Hepatocyte (in vitro differentiated cells): ENCODE data around the gene SWAP70. TPM values are rescaled to one million over a fixed set of nuclear protein-coding genes. Genes with fewer than 3 reads are reported as not detected.

ENCODE experiments used
- DNase-seq: peaks from one replicate; pipeline ENCODE4 v3.0.0-alpha.2; 2016; ENCODE audit warnings: low spot score
- H2AFZ ChIP-seq: fragments of 200-600 bp; sonication (generic); 2 replicates; pipeline ENCODE4 v1.6.0; 2016; ENCODE audit warnings: antibody characterized with exemption, mild to moderate bottlenecking
- H3K27ac ChIP-seq: fragments of 200-600 bp; sonication (generic); 2 replicates; pipeline ENCODE4 v1.5.1; 2016; ENCODE audit warnings: mild to moderate bottlenecking
- H3K27me3 ChIP-seq: fragments of 200-600 bp; sonication (generic); 2 replicates; pipeline ENCODE4 v1.6.1; 2016
- H3K36me3 ChIP-seq: fragments of 200-600 bp; sonication (generic); replicated peaks from 2 replicates; pipeline ENCODE4 v1.5.1; 2016; ENCODE audit warnings: low read depth; ENCODE audit not compliant: insufficient read depth
- H3K4me1 ChIP-seq: fragments of 200-600 bp; sonication (generic); 2 replicates; pipeline ENCODE4 v1.5.1; 2016; ENCODE audit warnings: mild to moderate bottlenecking, moderate library complexity; ENCODE audit not compliant: insufficient read depth
- H3K4me2 ChIP-seq: fragments of 200-600 bp; sonication (generic); 2 replicates; pipeline ENCODE4 v1.6.0; 2016
- H3K4me3 ChIP-seq: fragments of 200-600 bp; sonication (generic); 2 replicates; pipeline ENCODE4 v1.5.1; 2016; ENCODE audit warnings: mild to moderate bottlenecking
- H3K79me2 ChIP-seq: fragments of 200-600 bp; sonication (generic); 2 replicates; pipeline ENCODE4 v1.6.0; 2017; ENCODE audit warnings: mild to moderate bottlenecking
- H3K9me2 ChIP-seq: fragments of 200-600 bp; sonication (generic); replicated peaks from 2 replicates; pipeline ENCODE4 v1.6.0; 2017; ENCODE audit warnings: mild to moderate bottlenecking; ENCODE audit not compliant: insufficient read depth
- H3K9me3 ChIP-seq: fragments of 200-600 bp; sonication (generic); 2 replicates; pipeline ENCODE4 v1.5.1; 2016; ENCODE audit warnings: low read depth, mild to moderate bottlenecking
- H4K20me1 ChIP-seq: fragments of 200-600 bp; sonication (generic); 2 replicates; pipeline ENCODE4 v1.6.0; 2016; ENCODE audit warnings: mild to moderate bottlenecking; ENCODE audit not compliant: insufficient read depth, poor library complexity, severe bottlenecking
- CTCF ChIP-seq: fragments of 200-600 bp; sonication (generic); IDR thresholded peaks from 2 replicates; pipeline ENCODE4 v1.5.1; 2016; ENCODE audit warnings: antibody characterized with exemption, mild to moderate bottlenecking; ENCODE audit not compliant: poor library complexity
- EZH2 ChIP-seq: fragments of 200-600 bp; sonication (generic); IDR thresholded peaks from 2 replicates; pipeline ENCODE4 v1.6.1; 2016; ENCODE audit warnings: antibody characterized with exemption, mild to moderate bottlenecking, borderline replicate concordance
- EZH2phosphoT487 ChIP-seq: fragments of 200-600 bp; sonication (generic); IDR thresholded peaks from one replicate; pipeline ENCODE4 v1.6.1; 2018; ENCODE audit warnings: antibody characterized with exemption, mild to moderate bottlenecking, low read depth, moderate library complexity; ENCODE audit not compliant: unreplicated experiment, severe bottlenecking
- whole genome bisulfite sequencing: methylation state at CpG from one replicate; pipeline ENCODE4 v1.1.6; 2016; ENCODE audit warnings: low lambda C conversion rate; ENCODE audit errors: missing lambda C conversion rate; 5-methylcytosine and 5-hydroxymethylcytosine counted together
- polyA plus RNA-seq: library from polyadenylated mRNA; unstranded; fragments of >200 nt; fragmentation: Nextera tagmentation; extraction: Ambion mirVana; gene quantifications from 2 replicates; pipeline ENCODE4 v1.2.1, GENCODE V29; 2016
- total RNA-seq: library from RNA; depleted of rRNA; stranded (reverse); fragments of >200 nt; gene quantifications from 2 replicates; pipeline ENCODE4 v1.2.3, GENCODE V29; 2014

SWAP70 gene
- total and polyA plus RNA-seq, 2 experiments from 2014 or later: 15.6 to 17.3 TPM

GRCh38 chr11:9688716-9689511, 25.0 kb downstream of the SWAP70 start:
- Histone ChIP-seq H2AFZ (no peak overlapping the region), H3K4me2 (peak overlapping the region; percentile 29), H4K20me1 (no peaks in the 10 kb centered on the region), H3K79me2 (peaks cover 64% of the 10 kb centered on the region), H3K9me3 (no peaks in the 10 kb centered on the region), H3K4me1 (peaks cover 14% of the 10 kb centered on the region), H3K27ac (peak overlapping the region; percentile 20), H3K9me2 (no peaks in the 10 kb centered on the region), H3K36me3 (no peaks in the 10 kb centered on the region), H3K27me3 (no peaks in the 10 kb centered on the region), H3K4me3 (no peak overlapping the region)
- 65% methylated on average over 7 of the region's 7 CpGs for WGBS
- peak; percentile 44 for DNase-seq
- no peak for TF ChIP-seq CTCF

DNA sequence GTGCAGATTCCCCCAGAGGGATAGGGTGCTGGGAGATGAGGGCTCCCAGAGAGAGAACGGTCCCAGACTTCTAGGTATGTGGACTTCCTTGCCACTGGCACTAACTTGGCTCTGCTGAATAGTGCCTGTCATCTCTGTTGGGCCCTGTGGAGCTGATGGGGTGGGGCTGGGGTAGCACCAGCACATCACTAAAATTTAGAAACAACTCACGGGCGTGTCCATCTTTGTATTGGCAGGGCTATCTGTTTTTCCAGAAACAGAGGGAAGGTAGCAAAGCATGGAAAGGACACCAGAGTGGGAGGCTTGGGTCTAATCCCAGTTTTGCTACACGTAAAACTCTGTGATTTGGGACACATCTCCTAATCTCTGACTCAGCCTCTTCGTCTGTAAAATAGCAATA, 25.8 kb downstream of the SWAP70 start:
- H3K4me3 ChIP-seq: no peak overlapping the region
- no peaks in the 10 kb centered on the region for H3K27me3 ChIP-seq
- no peak for DNase-seq
- H3K9me3 ChIP-seq: no peaks in the 10 kb centered on the region
- H3K4me1 ChIP-seq: peaks cover 14% of the 10 kb centered on the region
- no peaks in the 10 kb centered on the region for H3K9me2 ChIP-seq
- H3K36me3 ChIP-seq: no peaks in the 10 kb centered on the region
- H4K20me1 ChIP-seq: no peaks in the 10 kb centered on the region
- 89% methylated on average over 5 of the region's 5 CpGs for WGBS
- H2AFZ ChIP-seq: no peak overlapping the region
- peaks cover 56% of the 10 kb centered on the region for H3K79me2 ChIP-seq
- H3K4me2 ChIP-seq: no peak overlapping the region
- TF ChIP-seq EZH2: no peak
- TF ChIP-seq CTCF: no peak
- no peak for TF ChIP-seq EZH2phosphoT487
- H3K27ac ChIP-seq: no peak overlapping the region

DNA sequence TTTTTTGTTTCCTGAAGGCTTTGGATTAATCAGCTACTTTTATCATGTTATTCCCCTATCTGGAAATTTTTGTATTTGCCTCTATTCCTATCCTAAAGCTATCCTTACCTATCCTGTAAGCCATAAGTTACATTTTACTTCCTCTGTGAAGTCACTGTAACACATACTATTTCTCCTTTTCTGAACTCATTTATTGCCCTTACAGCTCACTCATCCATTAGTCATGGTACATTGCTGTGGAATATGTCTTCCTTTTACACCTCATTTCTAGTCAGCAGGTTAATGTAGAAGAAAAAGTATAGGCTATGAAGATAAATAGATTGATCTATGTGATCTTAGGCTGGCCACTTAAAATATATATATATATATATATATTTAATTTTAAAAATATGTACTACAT, 28.0 kb downstream of the SWAP70 start:
- no peak for DNase-seq
- Histone ChIP-seq H3K4me3 (no peak overlapping the region), H3K79me2 (peaks cover 41% of the 10 kb centered on the region), H3K36me3 (no peaks in the 10 kb centered on the region), H3K4me1 (peaks cover 14% of the 10 kb centered on the region), H2AFZ (no peak overlapping the region), H3K27ac (peak overlapping the region; percentile 56), H4K20me1 (no peaks in the 10 kb centered on the region), H3K9me3 (no peaks in the 10 kb centered on the region), H3K27me3 (no peaks in the 10 kb centered on the region), H3K9me2 (no peaks in the 10 kb centered on the region), H3K4me2 (no peak overlapping the region)
- TF ChIP-seq EZH2phosphoT487: no peak
- no peak for TF ChIP-seq EZH2
- TF ChIP-seq CTCF: no peak
